ENCODE results near the gene SGMS1. TPM values are rescaled to one million over a fixed set of nuclear protein-coding genes. Genes with fewer than 3 reads are reported as not detected.

SGMS1 gene
- total and polyA plus RNA-seq, 2 donors (not counting 1 experiment from before 2014, with no cell fraction given), result 10.0 to 43.5 TPM

DNA sequence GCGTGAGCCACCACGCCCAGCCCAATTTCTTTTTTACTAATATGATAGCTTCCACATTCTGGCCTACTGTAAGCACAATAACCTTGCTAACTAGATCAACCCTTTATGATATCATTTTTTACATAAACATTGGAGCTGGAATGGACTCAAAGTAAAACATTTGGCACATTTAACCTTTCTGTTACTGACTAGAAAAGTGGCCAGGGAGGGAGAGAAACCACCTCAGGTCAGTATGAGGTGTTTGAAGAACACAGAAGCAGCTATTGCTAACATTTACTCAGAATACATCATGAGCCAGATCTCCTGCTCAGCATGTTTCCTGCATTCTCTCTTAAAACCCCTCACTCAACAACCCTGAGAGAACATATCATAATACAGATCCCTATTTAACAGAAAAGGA is 27.3 kb downstream of the SGMS1 start:
- H3K79me2 ChIP-seq (ENCODE audit: control insufficient read depth, insufficient read depth, low read length), result peaks cover 89% of the 10 kb centered on the region
- no peaks in the 10 kb centered on the region for H3K9me3 Mint-ChIP-seq (ENCODE audit: insufficient read depth)
- H3K36me3 ChIP-seq (replicated peaks in 1 of 2; ENCODE audit: control extremely low read depth in 1 of 2, control insufficient read depth in 1 of 2, extremely low read depth in 1 of 2, insufficient read depth in 2 of 2, low read length in 1 of 2), result no peaks in the 10 kb centered on the region
- no peaks in the 10 kb centered on the region for H3K9me3 ChIP-seq (ENCODE audit: control extremely low read depth in 1 of 3, control insufficient read depth in 2 of 3, insufficient read depth in 1 of 3, low read length in 2 of 3)
- POLR2A ChIA-PET, result no interaction called here
- DNase-seq (no peak), ATAC-seq (ENCODE audit: low read depth) (no peak)
- H3K4me1 Mint-ChIP-seq, result peaks cover 26% of the 10 kb centered on the region
- no peaks in the 10 kb centered on the region for H3K27me3 ChIP-seq (replicated peaks in 1 of 4; ENCODE audit: control extremely low read depth in 1 of 4, control insufficient read depth in 3 of 4, insufficient read depth in 4 of 4, low read length in 3 of 4)
- H3K27ac ChIP-seq (ENCODE audit: low read length in 2 of 2), result no peak overlapping the region
- no peak overlapping the region for H3K4me2 ChIP-seq (replicated peaks; ENCODE audit: low read depth, low read length, poor library complexity, severe bottlenecking)
- no peak overlapping the region for H3K4me3 ChIP-seq (ENCODE audit: control extremely low read depth in 1 of 5, extremely low read depth in 1 of 5, insufficient read depth in 1 of 5, low read depth in 2 of 5, low read length in 4 of 5)
- H4K20me1 ChIP-seq (ENCODE audit: control insufficient read depth, insufficient read depth, low read length, poor library complexity, severe bottlenecking), result peaks cover 68% of the 10 kb centered on the region
- H3K27me3 Mint-ChIP-seq, result no peaks in the 10 kb centered on the region
- TF ChIP-seq CTCF (IDR thresholded peaks at IDR 0.05) (no peak), EZH2 (IDR thresholded peaks at IDR 0.05; ENCODE audit: borderline replicate concordance, insufficient read depth, low read depth, low read length, poor library complexity, severe bottlenecking) (no peak)
- no peak overlapping the region for H3K4me3 Mint-ChIP-seq
- CTCF ChIA-PET, result no interaction called here
- H3K27ac Mint-ChIP-seq, result no peak overlapping the region
- no peak overlapping the region for H2AFZ ChIP-seq (ENCODE audit: insufficient read depth, low read depth, low read length, poor library complexity, severe bottlenecking)
- intact Hi-C loops (cut with micrococcal nuclease), result no loop called here
- H3K9ac ChIP-seq (ENCODE audit: low read length), result no peak overlapping the region
- WGBS (ENCODE audit: insufficient coverage), result no CpG with 5 or more reads among the region's 2 CpGs
- peaks cover 4 to 5% of the 10 kb centered on the region in 2 donors for H3K4me1 ChIP-seq (ENCODE audit: control insufficient read depth in 2 of 2, insufficient read depth in 2 of 2, low read length in 2 of 2)

DNA sequence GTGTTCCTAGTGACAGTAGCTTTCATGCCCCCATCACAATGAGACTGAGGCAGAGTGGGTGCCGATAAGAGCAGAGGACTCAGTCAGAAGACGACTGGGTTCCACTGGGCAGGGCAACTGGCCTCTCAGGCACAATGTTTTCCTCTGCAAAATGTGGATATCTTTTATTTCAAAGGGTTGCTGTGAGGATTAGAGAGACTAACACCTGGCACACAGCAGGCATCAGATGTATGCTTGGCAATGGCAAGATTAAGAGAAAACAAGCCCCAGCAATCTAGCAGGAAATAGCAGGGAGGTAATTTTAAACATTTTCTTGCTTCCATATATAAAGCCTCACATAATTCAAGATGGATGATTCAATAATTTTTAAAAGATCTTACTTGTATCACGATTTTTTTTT is 28.0 kb downstream of the SGMS1 start:
- Histone ChIP-seq H3K9ac (ENCODE audit: low read length) (no peak overlapping the region), H3K27me3 (replicated peaks in 1 of 4; ENCODE audit: control extremely low read depth in 1 of 4, control insufficient read depth in 3 of 4, insufficient read depth in 4 of 4, low read length in 3 of 4) (no peaks in the 10 kb centered on the region), H3K4me2 (replicated peaks; ENCODE audit: low read depth, low read length, poor library complexity, severe bottlenecking) (no peak overlapping the region), H4K20me1 (ENCODE audit: control insufficient read depth, insufficient read depth, low read length, poor library complexity, severe bottlenecking) (peaks cover 67% of the 10 kb centered on the region), H3K4me1 (ENCODE audit: control insufficient read depth in 2 of 2, insufficient read depth in 2 of 2, low read length in 2 of 2) (peaks cover 4% of the 10 kb centered on the region in 2 donors), H3K9me3 (ENCODE audit: control extremely low read depth in 1 of 3, control insufficient read depth in 2 of 3, insufficient read depth in 1 of 3, low read length in 2 of 3) (no peaks in the 10 kb centered on the region), H3K36me3 (replicated peaks in 1 of 2; ENCODE audit: control extremely low read depth in 1 of 2, control insufficient read depth in 1 of 2, extremely low read depth in 1 of 2, insufficient read depth in 2 of 2, low read length in 1 of 2) (no peaks in the 10 kb centered on the region), H3K4me3 (ENCODE audit: control extremely low read depth in 1 of 5, extremely low read depth in 1 of 5, insufficient read depth in 1 of 5, low read depth in 2 of 5, low read length in 4 of 5) (no peak overlapping the region), H2AFZ (ENCODE audit: insufficient read depth, low read depth, low read length, poor library complexity, severe bottlenecking) (no peak overlapping the region), H3K79me2 (ENCODE audit: control insufficient read depth, insufficient read depth, low read length) (peaks cover 87% of the 10 kb centered on the region), H3K27ac (ENCODE audit: low read length in 2 of 2) (no peak overlapping the region)
- ChIA-PET CTCF (no interaction called here), POLR2A (no interaction called here)
- ATAC-seq (ENCODE audit: low read depth) (no peak), DNase-seq (no peak)
- H3K4me1 Mint-ChIP-seq, result peaks cover 21% of the 10 kb centered on the region
- H3K9me3 Mint-ChIP-seq (ENCODE audit: insufficient read depth), result no peaks in the 10 kb centered on the region
- no peaks in the 10 kb centered on the region for H3K27me3 Mint-ChIP-seq
- H3K27ac Mint-ChIP-seq, result no peak overlapping the region
- intact Hi-C loops (cut with micrococcal nuclease), result no loop called here
- 100% methylated on average over 2 of the region's 3 CpGs for WGBS (ENCODE audit: insufficient coverage)
- TF ChIP-seq EZH2 (IDR thresholded peaks at IDR 0.05; ENCODE audit: borderline replicate concordance, insufficient read depth, low read depth, low read length, poor library complexity, severe bottlenecking) (no peak), CTCF (IDR thresholded peaks at IDR 0.05) (no peak)
- no peak overlapping the region for H3K4me3 Mint-ChIP-seq
